GM12878 (cell line): ENCODE results near the gene KATNIP. TPM values are rescaled to one million over a fixed set of nuclear protein-coding genes. Genes with fewer than 3 reads are reported as not detected.
A peak's percentile ranks its signal among the peaks of the same experiment; 100 is the strongest.

Experiments
- ATAC-seq: fragments of 200-7000 bp; cut with Tn5 transposase; 3 replicates; pipeline ENCODE4 v1.9.1; 2020; ENCODE audit warnings: mild to moderate bottlenecking, moderate library complexity
- BruUV-seq: library from RNA; stranded (reverse); fragments of 400-500 nt; replicated peaks from 2 replicates; lab custom pipeline; 2021; lab: Mats Ljungman, UMichigan
- CTCF ChIA-PET: fragments of 300-600 bp; sonication (Branson Sonifier 250); formaldehyde crosslinking; extraction: SDS; loops from one replicate; lab custom pipeline; 2021; ENCODE audit warnings: inconsistent platforms; lab: Yijun Ruan, JAX
- POLR2A ChIA-PET: fragments of 350-600 bp; formaldehyde crosslinking; extraction: SDS; loops from one replicate; lab custom pipeline; 2021; ENCODE audit warnings: inconsistent platforms; lab: Charles Lee
- RAD21 ChIA-PET: fragments of 300-600 bp; sonication (Branson Sonifier 250); formaldehyde crosslinking; loops from one replicate; lab custom pipeline; 2023; ENCODE audit warnings: antibody characterized with exemption; ENCODE audit not compliant: unreplicated experiment; lab: Charles Lee
- SMC1A ChIA-PET: fragments of 300-600 bp; sonication (Branson Sonifier 250); formaldehyde crosslinking; loops from one replicate; lab custom pipeline; 2023; ENCODE audit not compliant: unreplicated experiment, uncharacterized antibody; lab: Charles Lee
- DNase-seq: peaks from one replicate; pipeline ENCODE4 v3.0.0-alpha.2; 2011; ENCODE audit warnings: low read depth, low spot score
- FAIRE-seq: peaks from 3 replicates; lab custom pipeline; 2011; peaks lifted over from hg19 to GRCh38; lab: Jason Lieb, UNC
- H2AFZ ChIP-seq: 2 replicates; pipeline ENCODE4 v1.6.0; 2011; ENCODE audit warnings: low read depth, low read length, control low read depth; ENCODE audit not compliant: control insufficient read depth
- H3K27ac ChIP-seq: 2 replicates; pipeline ENCODE4 v1.5.1; 2011; ENCODE audit warnings: control low read depth; ENCODE audit not compliant: control insufficient read depth, insufficient read depth
- H3K27me3 ChIP-seq, 2 experiments: replicated peaks in 1 of 2; 2 replicates each; pipeline versions ENCODE4 v1.6.0 to v1.6.1; 2011; ENCODE audit warnings: low read length in 1 of 2; ENCODE audit not compliant: control insufficient read depth in 2 of 2, insufficient read depth in 2 of 2
- H3K36me3 ChIP-seq, 2 experiments: 2 replicates each; pipeline ENCODE4 v1.5.1; 2011; ENCODE audit warnings: low read length in 1 of 2; ENCODE audit not compliant: control insufficient read depth in 2 of 2, insufficient read depth in 2 of 2
- H3K4me1 ChIP-seq: 2 replicates; pipeline ENCODE4 v1.6.1; 2011; ENCODE audit warnings: mild to moderate bottlenecking, low read length, moderate library complexity, mixed read lengths; ENCODE audit not compliant: control insufficient read depth, insufficient read depth
- H3K4me2 ChIP-seq: 2 replicates; pipeline ENCODE4 v1.6.0; 2011; ENCODE audit warnings: control low read depth; ENCODE audit not compliant: control insufficient read depth, insufficient read depth
- H3K4me3 ChIP-seq: fragments of 200-600 bp; sonication (generic); 2 replicates; pipeline ENCODE4 v1.5.1; 2016
- H3K79me2 ChIP-seq: 2 replicates; pipeline ENCODE4 v1.6.0; 2011; ENCODE audit warnings: low read length; ENCODE audit not compliant: control insufficient read depth, insufficient read depth
- H3K9ac ChIP-seq: 2 replicates; pipeline ENCODE4 v1.8.0; 2011; ENCODE audit warnings: low read length, control low read depth, mixed read lengths; ENCODE audit not compliant: control insufficient read depth, insufficient read depth
- H3K9me3 ChIP-seq: replicated peaks from 3 replicates; pipeline ENCODE4 v1.5.1; 2011; ENCODE audit warnings: mild to moderate bottlenecking, low read length; ENCODE audit not compliant: control insufficient read depth, insufficient read depth
- H4K20me1 ChIP-seq: 2 replicates; pipeline ENCODE4 v1.6.0; 2011; ENCODE audit not compliant: control insufficient read depth, insufficient read depth
- BCL11A ChIP-seq: IDR thresholded peaks from 2 replicates; pipeline ENCODE4 v1.6.1; 2011; ENCODE audit warnings: low read depth, low read length
- FOXK2 ChIP-seq: fragments of 450-650 bp; IDR thresholded peaks from 2 replicates; pipeline ENCODE4 v1.6.1; 2017; ENCODE audit warnings: mild to moderate bottlenecking, moderate library complexity
- GATAD2B ChIP-seq: fragments of 450-650 bp; conservative IDR thresholded peaks from 2 replicates; pipeline ENCODE4 v1.6.1; 2017; ENCODE audit warnings: low read depth, mild to moderate bottlenecking, moderate library complexity
- MTA3 ChIP-seq: IDR thresholded peaks from 2 replicates; pipeline ENCODE4 v1.6.1; 2012; ENCODE audit warnings: low read length, inconsistent platforms, borderline replicate concordance
- NFYB ChIP-seq: IDR thresholded peaks from 2 replicates; pipeline ENCODE4 v1.6.1; 2011; ENCODE audit warnings: low read depth, mild to moderate bottlenecking, low read length, improper control_type of control experiment, moderate library complexity; ENCODE audit not compliant: insufficient read depth
- PML ChIP-seq: IDR thresholded peaks from 2 replicates; pipeline ENCODE4 v1.6.1; 2012; ENCODE audit warnings: low read length, inconsistent platforms
- SMAD1 ChIP-seq: fragments of 450-650 bp; IDR thresholded peaks from 2 replicates; pipeline ENCODE4 v1.6.1; 2018; ENCODE audit warnings: mild to moderate bottlenecking, low read depth; ENCODE audit not compliant: partially characterized antibody
- WGBS: methylation state at CpG from one replicate; pipeline ENCODE4 v1.1.6; 2016; ENCODE audit warnings: low lambda C conversion rate; ENCODE audit not compliant: insufficient replicate concordance, insufficient coverage; ENCODE audit errors: missing lambda C conversion rate; 5-methylcytosine and 5-hydroxymethylcytosine counted together
- in situ Hi-C: fragments of 300-500 bp; cut with MboI; formaldehyde crosslinking; loops from 9 replicates; pipeline ENCODE4 v1.14.3; 2018; ENCODE audit warnings: mixed read lengths
- intact Hi-C: fragments of 100-400 bp; cut with micrococcal nuclease; formaldehyde crosslinking; loops from one replicate; pipeline ENCODE4 v1.14.2; 2022; ENCODE audit not compliant: unreplicated experiment
- polyA plus RNA-seq, 11 experiments: library from polyadenylated mRNA; depleted of rRNA in 4 of 11; unstranded in 6 of 11; stranded (reverse) in 5 of 11; fragments of >200 nt; fragmentation: Nextera tagmentation in 4 of 11; fragmentation: Illumina TruSeq in 1 of 11; extraction: Ambion mirVana in 4 of 11; extraction: Trizol in 1 of 11; gene quantifications; 1 replicate in 1 of 11; 2 replicates in 10 of 11; pipeline versions ENCODE4 v1.2.1 to v1.2.3, GENCODE V29; 2011 to 2016; ENCODE audit warnings: inconsistent platforms in 2 of 11, missing spikeins in 2 of 11, low read depth in 1 of 11
- total RNA-seq, 4 experiments: library from RNA; depleted of rRNA in 3 of 4; stranded (reverse); fragments of >200 nt in 3 of 4; fragmentation: Illumina TruSeq in 1 of 4; extraction: Trizol in 1 of 4; gene quantifications; 2 replicates each; pipeline versions ENCODE4 v1.2.1 to v1.2.3, GENCODE V29; 2013 to 2021
- TF ChIP-seq, protein P1 (sequence below), 3 experiments: IDR thresholded peaks in 2 of 3; conservative IDR thresholded peaks in 1 of 3; 2 replicates each; pipeline ENCODE4 v1.5.1; 2011; ENCODE audit warnings: low read depth in 3 of 3, low read length in 3 of 3, mild to moderate bottlenecking in 3 of 3, control low read depth in 2 of 3, moderate library complexity in 2 of 3, inconsistent platforms in 1 of 3, mixed read lengths in 1 of 3; ENCODE audit not compliant: control insufficient read depth in 2 of 3, insufficient read depth in 1 of 3; ENCODE audit errors: extremely low read depth in 1 of 3
- TF ChIP-seq, protein P2 (sequence below): fragments of 450-650 bp; IDR thresholded peaks from 2 replicates; pipeline ENCODE4 v1.6.1; 2018; ENCODE audit warnings: borderline replicate concordance, mild to moderate bottlenecking; ENCODE audit not compliant: partially characterized antibody

The KATNIP gene
- total and polyA plus RNA-seq, 10 of the 15 experiments (the other 5 are each of a cell fraction or from before 2014, with no cell fraction given) = 1.6 to 13.8 (median 9.1) TPM

DNA sequence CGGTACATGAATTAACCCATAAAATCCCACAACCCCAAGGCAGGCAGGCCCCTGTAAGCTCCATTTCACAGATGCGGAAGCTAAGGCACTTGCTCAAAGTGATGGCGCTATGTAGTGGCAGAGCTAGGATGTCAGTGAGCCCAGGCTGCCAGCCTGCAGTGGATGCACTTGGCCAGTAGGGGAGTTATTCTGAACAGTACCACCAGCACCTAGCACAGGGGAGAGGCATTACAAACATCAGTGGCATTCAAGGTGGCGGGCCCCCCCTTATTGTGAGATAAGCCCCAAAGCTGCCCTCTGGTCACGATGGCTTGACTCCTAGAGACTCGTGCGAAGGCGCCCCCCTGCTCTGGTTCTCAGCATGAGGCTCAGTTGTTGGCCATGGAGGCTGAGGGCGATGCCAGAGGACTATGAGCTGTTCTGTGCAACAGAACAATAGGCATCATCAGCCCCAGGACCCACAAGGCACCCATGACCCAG is 34.0 kb upstream of the KATNIP start:
- DNase-seq (no peak), FAIRE-seq (peak; percentile 31), ATAC-seq (peak; percentile 97)
- in situ Hi-C loops (no loop called here), intact Hi-C loops (no loop called here)
- ChIA-PET SMC1A (no interaction called here), CTCF (interaction anchor here (1.5 kb wide), 1 partner anchor 31 kb away, joined by 3 read pairs; no protein-coding TSS in a partner anchor), POLR2A (no interaction called here), RAD21 (no interaction called here)
- H3K27ac ChIP-seq = no peak overlapping the region
- H3K9me3 ChIP-seq = no peaks in the 10 kb centered on the region
- WGBS = 92% methylated on average over 9 of the region's 9 CpGs
- no peak overlapping the region for H2AFZ ChIP-seq
- no peak overlapping the region for H3K4me3 ChIP-seq
- no peak overlapping the region for H3K9ac ChIP-seq
- H3K4me2 ChIP-seq = no peak overlapping the region
- TF ChIP-seq PML (no peak), FOXK2 (no peak), NFYB (no peak), BCL11A (no peak), SMAD1 (no peak), MTA3 (no peak), GATAD2B (no peak)
- TF ChIP-seq, protein P1, sequence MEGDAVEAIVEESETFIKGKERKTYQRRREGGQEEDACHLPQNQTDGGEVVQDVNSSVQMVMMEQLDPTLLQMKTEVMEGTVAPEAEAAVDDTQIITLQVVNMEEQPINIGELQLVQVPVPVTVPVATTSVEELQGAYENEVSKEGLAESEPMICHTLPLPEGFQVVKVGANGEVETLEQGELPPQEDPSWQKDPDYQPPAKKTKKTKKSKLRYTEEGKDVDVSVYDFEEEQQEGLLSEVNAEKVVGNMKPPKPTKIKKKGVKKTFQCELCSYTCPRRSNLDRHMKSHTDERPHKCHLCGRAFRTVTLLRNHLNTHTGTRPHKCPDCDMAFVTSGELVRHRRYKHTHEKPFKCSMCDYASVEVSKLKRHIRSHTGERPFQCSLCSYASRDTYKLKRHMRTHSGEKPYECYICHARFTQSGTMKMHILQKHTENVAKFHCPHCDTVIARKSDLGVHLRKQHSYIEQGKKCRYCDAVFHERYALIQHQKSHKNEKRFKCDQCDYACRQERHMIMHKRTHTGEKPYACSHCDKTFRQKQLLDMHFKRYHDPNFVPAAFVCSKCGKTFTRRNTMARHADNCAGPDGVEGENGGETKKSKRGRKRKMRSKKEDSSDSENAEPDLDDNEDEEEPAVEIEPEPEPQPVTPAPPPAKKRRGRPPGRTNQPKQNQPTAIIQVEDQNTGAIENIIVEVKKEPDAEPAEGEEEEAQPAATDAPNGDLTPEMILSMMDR (IDR thresholded peaks at IDR 0.05 in 2 of 3, conservative IDR thresholded peaks at IDR 0.05 in 1 of 3; ENCODE audit: control insufficient read depth in 2 of 3, extremely low read depth in 1 of 3, insufficient read depth in 1 of 3, low read depth in 3 of 3, low read length in 3 of 3) = peak; percentile 37 to 77 (median 72)
- TF ChIP-seq, protein P2, sequence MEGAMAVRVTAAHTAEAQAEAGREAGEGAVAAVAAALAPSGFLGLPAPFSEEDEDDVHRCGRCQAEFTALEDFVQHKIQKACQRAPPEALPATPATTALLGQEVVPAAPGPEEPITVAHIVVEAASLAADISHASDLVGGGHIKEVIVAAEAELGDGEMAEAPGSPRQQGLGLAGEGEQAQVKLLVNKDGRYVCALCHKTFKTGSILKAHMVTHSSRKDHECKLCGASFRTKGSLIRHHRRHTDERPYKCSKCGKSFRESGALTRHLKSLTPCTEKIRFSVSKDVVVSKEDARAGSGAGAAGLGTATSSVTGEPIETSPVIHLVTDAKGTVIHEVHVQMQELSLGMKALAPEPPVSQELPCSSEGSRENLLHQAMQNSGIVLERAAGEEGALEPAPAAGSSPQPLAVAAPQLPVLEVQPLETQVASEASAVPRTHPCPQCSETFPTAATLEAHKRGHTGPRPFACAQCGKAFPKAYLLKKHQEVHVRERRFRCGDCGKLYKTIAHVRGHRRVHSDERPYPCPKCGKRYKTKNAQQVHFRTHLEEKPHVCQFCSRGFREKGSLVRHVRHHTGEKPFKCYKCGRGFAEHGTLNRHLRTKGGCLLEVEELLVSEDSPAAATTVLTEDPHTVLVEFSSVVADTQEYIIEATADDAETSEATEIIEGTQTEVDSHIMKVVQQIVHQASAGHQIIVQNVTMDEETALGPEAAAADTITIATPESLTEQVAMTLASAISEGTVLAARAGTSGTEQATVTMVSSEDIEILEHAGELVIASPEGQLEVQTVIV = no peak
- BruUV-seq = no TSS peak
- H3K27me3 ChIP-seq = no peaks in the 10 kb centered on the region
- no peaks in the 10 kb centered on the region; the same call in 1 of the 2 replicates for H4K20me1 ChIP-seq
- H3K36me3 ChIP-seq = peaks cover 4 to 16% of the 10 kb centered on the region in 2 experiments; a peak in 3 of 4 replicates
- H3K4me1 ChIP-seq = no peaks in the 10 kb centered on the region
- no peaks in the 10 kb centered on the region for H3K79me2 ChIP-seq
